Astrocyte of the spinal cord (primary cell): ENCODE measurements around the gene EDAR.

Experiments
- DNase-seq: peaks from one replicate; pipeline ENCODE4 v3.0.0; 2011; ENCODE audit warnings: low read depth, low spot score
- H3K4me3 ChIP-seq: 2 replicates; pipeline ENCODE4 v1.5.1; 2011; ENCODE audit warnings: low read depth, mild to moderate bottlenecking, low read length, moderate library complexity
- in situ Hi-C: cut with HindIII; loops from 2 replicates; pipeline ENCODE4 v1.10.0; 2017; ENCODE audit warnings: low sequenced_read_pairs
- TF ChIP-seq, protein P1 (sequence below): IDR thresholded peaks from 2 replicates; pipeline ENCODE4 v1.5.1; 2012; ENCODE audit warnings: low read depth, mild to moderate bottlenecking, low read length, inconsistent platforms

Gene EDAR

DNA sequence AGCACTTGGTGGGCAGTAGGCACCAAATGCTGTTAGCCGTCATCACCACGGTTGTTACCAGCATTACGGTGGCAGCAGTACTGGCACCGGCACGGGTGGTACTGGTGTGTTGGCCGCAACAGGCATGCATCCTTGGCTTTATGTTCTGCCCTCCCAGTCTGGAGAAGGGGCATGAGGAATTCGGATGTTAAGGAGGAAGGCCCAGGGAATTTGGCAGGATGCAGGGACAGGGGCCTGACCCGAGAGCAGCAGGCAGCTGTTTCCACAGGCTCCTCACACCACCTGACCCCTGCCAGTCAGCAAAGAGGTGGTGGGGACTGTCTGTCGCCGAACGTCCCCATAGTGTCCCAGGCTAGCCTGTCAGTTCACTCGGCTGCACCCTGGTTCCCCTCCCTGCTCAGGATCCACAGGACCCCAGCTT is 79.0 kb downstream of the EDAR start:
- TF ChIP-seq, protein P1, sequence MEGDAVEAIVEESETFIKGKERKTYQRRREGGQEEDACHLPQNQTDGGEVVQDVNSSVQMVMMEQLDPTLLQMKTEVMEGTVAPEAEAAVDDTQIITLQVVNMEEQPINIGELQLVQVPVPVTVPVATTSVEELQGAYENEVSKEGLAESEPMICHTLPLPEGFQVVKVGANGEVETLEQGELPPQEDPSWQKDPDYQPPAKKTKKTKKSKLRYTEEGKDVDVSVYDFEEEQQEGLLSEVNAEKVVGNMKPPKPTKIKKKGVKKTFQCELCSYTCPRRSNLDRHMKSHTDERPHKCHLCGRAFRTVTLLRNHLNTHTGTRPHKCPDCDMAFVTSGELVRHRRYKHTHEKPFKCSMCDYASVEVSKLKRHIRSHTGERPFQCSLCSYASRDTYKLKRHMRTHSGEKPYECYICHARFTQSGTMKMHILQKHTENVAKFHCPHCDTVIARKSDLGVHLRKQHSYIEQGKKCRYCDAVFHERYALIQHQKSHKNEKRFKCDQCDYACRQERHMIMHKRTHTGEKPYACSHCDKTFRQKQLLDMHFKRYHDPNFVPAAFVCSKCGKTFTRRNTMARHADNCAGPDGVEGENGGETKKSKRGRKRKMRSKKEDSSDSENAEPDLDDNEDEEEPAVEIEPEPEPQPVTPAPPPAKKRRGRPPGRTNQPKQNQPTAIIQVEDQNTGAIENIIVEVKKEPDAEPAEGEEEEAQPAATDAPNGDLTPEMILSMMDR: no peak
- H3K4me3 ChIP-seq: no peak overlapping the region
- DNase-seq: no peak
- in situ Hi-C loops: no loop called here

DNA sequence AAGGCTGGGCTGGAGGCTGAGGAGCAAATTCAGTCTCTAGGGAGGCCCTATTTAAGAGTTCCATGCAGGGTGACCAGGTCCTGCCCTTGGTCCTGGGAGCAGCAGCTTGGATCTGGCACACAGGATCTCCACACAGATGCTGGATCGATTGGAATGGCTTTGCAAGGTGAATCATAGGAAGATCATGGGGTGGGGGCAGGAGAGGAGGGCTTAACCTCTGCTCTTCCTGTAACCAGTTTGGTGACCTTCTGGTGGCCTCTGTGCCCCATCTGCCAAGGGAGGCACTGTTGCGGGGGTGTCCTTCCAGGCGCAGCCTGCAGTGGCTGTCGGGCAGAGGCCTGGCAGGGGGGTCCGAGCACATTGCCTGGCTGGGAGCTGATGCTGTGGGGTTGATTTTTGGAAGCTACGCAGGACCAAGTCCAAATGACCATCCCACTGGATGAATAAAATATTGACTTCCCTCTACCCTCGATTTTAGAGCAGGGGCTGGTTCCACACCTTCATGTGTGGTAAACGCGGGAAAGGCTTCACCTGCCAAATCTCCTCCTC is 79.7 kb downstream of the EDAR start:
- DNase-seq: no peak
- TF ChIP-seq, protein P1: no peak
- in situ Hi-C loops: no loop called here
- H3K4me3 ChIP-seq: no peak overlapping the region

DNA sequence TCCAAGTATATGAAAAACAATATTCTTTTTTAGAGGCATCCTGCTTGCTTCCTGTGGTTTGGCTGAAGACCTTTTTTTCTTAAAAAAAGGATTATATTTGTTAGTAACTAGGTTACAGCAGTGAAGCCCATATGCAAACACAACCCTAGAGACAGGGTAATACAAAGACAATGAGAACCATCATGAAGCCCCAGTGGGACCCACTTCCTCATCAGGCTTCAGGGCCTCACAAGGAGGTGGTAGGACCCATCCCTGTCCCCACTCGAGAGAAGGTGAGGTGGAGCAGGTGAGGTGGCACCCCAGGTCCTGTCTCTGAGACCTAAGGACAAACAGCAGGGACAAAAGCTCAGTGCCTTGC is 80.3 kb downstream of the EDAR start:
- H3K4me3 ChIP-seq: no peak overlapping the region
- in situ Hi-C loops: no loop called here
- TF ChIP-seq, protein P1: no peak
- DNase-seq: no peak

DNA sequence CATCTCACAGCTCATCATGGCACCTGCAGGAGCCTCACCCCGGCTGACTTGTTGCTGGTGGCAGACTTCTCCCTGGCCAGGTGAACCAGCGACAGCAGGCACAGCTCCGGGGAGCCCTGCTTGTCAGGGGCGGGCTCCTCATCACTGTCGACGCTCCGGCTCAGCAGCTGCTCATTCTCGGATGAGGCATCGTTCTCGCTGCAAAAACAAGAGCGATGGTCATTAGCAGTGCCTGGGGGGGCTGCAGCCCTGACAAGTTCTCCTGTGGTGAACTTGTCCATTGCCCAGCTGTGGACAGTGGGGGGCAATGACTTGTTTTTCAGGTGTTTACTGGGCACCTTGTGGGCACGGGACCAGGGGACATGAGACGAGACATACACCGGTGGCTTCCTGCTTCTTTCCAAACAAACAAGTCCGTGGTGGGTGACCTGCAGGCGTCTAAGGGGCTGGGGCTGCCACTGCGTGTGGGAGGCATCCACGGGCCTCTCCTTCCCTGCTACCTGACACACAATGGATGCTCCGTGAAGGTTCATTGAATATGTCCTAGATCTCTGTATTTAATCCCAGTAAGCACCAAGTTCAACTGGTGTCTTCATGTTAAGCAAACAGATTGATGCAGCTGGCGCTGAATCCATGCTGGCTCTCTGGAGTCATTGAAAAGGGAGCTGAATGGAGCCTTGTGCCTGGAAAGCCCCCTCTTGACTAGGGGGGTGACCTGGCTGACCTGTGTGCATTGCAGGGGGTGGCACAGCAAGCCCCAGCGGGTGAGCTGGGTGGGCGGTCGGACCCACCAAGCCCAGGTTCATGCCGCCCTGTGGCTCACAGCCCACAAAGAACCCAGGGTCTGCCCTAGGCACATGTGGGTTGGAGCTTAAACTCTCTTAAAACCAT is 81.0 kb downstream of the EDAR start:
- H3K4me3 ChIP-seq: no peak overlapping the region
- no peak for DNase-seq
- in situ Hi-C loops: no loop called here
- TF ChIP-seq, protein P1: no peak

DNA sequence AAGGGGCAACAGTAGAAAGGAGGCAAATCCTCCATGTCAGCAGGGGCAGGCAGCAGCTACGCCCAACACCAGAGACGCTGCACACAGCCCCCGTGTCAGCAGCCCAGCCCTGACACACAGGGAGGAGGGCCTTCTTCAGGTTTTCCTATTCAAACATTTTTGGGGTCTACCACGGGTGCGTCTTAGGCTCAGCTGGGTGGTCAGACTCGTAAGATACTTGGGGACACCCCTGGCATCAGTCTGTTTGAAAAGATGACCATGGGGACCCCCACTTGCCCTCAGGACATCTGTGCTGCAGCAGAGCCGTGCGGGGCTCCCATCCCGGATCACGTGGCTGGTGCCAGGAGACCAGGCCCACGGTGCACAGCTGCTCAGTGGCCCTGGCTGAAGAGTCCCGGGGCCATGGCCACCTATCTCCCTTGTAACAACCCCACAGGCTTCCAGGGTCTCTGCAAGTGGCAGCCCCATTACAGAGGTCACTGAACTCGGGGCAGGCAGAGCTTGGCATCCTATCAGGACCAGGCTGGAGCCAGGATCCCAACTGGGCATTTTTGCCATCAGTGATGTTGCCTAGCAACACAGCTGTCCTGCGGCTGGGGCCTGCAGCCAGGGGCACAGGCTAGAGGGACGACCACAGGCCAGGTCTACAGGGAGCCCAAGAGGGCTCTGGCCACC is 82.5 kb downstream of the EDAR start:
- no peak overlapping the region for H3K4me3 ChIP-seq
- no peak for DNase-seq
- in situ Hi-C loops: no loop called here
- TF ChIP-seq, protein P1: no peak

DNA sequence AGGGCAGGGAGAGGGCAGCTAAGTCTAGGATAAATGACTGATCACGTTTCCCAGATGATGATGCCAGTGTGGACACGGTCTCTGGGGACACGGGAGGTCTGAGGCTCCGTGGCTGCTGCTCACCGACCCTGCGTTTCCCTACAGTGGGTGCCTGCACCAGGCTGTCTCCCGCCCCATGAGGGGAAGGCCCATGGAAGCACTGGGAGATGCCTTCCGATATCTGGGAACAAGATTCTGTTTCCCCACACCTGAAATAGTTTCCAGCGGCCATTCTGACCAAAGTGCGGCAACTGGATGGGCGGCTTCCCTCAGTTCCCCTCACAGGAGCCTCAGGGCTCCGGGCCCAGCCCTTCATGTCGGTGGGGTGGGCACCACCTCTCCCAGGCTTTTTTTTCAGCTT is 83.1 kb downstream of the EDAR start:
- H3K4me3 ChIP-seq: no peak overlapping the region
- in situ Hi-C loops: no loop called here
- no peak for DNase-seq
- TF ChIP-seq, protein P1: no peak
